K562 (cell line): ENCODE results near the gene DIS3L. TPM values are rescaled to one million over a fixed set of nuclear protein-coding genes. Genes with fewer than 3 reads are reported as not detected.

Source experiments
- BRD4 ChIP-seq: fragments of 200-600 bp; sonication (generic); IDR thresholded peaks from 2 replicates; pipeline ENCODE4 v1.6.1; 2017; ENCODE audit warnings: inconsistent platforms
- E4F1 ChIP-seq: fragments of 250-450 bp; sonication (Bioruptor Pico); IDR thresholded peaks from 2 replicates; pipeline ENCODE4 v1.5.0; 2021; ENCODE audit warnings: mild to moderate bottlenecking, borderline replicate concordance
- FOSL1 ChIP-seq: fragments of 200-800 bp; sonication (Bioruptor generic); conservative IDR thresholded peaks from 2 replicates; pipeline ENCODE4 v1.6.1; 2016; ENCODE audit warnings: missing genetic modification characterization, missing compliant biosample characterization
- FOXK1 ChIP-seq: sonication (generic); formaldehyde crosslinking; IDR thresholded peaks from 2 replicates; pipeline ENCODE4 v1.8.0; 2022; ENCODE audit warnings: missing genetic modification reagents, mild to moderate bottlenecking, borderline replicate concordance
- GTF2F1 ChIP-seq: IDR thresholded peaks from 2 replicates; pipeline ENCODE4 v1.6.1; 2011; ENCODE audit warnings: low read depth, low read length, improper control_type of control experiment
- ID3 ChIP-seq, 2 experiments: fragments of 250-450 bp in 1 of 2; fragments of 450-650 bp in 1 of 2; sonication (Bioruptor Pico) in 1 of 2; IDR thresholded peaks; 2 replicates each; pipeline versions ENCODE4 v1.6.1 to v1.8.0; 2016 to 2021; ENCODE audit warnings: mild to moderate bottlenecking in 2 of 2, moderate library complexity in 2 of 2, missing compliant biosample characterization in 1 of 2, missing genetic modification characterization in 1 of 2
- MAFK ChIP-seq: IDR thresholded peaks from 2 replicates; pipeline ENCODE4 v1.6.1; 2011; ENCODE audit warnings: low read length, improper control_type of control experiment
- NR1H2 ChIP-seq: sonication (generic); formaldehyde crosslinking; IDR thresholded peaks from 2 replicates; pipeline ENCODE4 v1.4.0; 2020; ENCODE audit warnings: mild to moderate bottlenecking, missing genetic modification reagents
- SNRNP70 ChIP-seq: fragments of 200-400 bp; formaldehyde crosslinking; optimal IDR thresholded peaks from 2 replicates; pipeline ENCODE3; 2017; ENCODE audit warnings: low read depth, low read length
- SRF ChIP-seq, 2 experiments: fragments of 250-450, 450-650 bp in 1 of 2; sonication (Bioruptor Pico) in 1 of 2; sonication (generic) in 1 of 2; formaldehyde crosslinking; IDR thresholded peaks; 2 replicates each; pipeline versions ENCODE4 v1.5.0 to v1.5.1; 2020 to 2022; ENCODE audit warnings: mild to moderate bottlenecking in 1 of 2, missing genetic modification reagents in 1 of 2
- TAL1 ChIP-seq: fragments of 450-650 bp; IDR thresholded peaks from 2 replicates; pipeline ENCODE4 v1.6.1; 2016; ENCODE audit warnings: mild to moderate bottlenecking
- ZNF212 ChIP-seq: fragments of 450-650 bp; formaldehyde crosslinking; IDR thresholded peaks from 2 replicates; pipeline ENCODE4 v1.4.0; 2020; ENCODE audit warnings: mild to moderate bottlenecking
- polyA plus RNA-seq, 8 experiments: library from polyadenylated mRNA; depleted of rRNA in 4 of 8; stranded (reverse) in 5 of 8; unstranded in 3 of 8; fragments of >200 nt; fragmentation: Nextera tagmentation in 2 of 8; fragmentation: Illumina TruSeq in 1 of 8; extraction: Ambion mirVana in 2 of 8; extraction: Trizol in 1 of 8; gene quantifications; 2 replicates each; pipeline versions ENCODE4 v1.2.1 to v1.2.3, GENCODE V29; 2011 to 2014; ENCODE audit warnings: inconsistent platforms in 1 of 8, missing spikeins in 1 of 8
- total RNA-seq, 7 experiments: library from RNA; depleted of rRNA in 6 of 7; stranded (reverse); fragments of >200 nt in 6 of 7; fragmentation: Illumina TruSeq in 2 of 7; extraction: Trizol in 2 of 7; gene quantifications; 2 replicates each; pipeline versions ENCODE4 v1.2.1 to v1.2.3, GENCODE V29; 2011 to 2021; ENCODE audit warnings: low replicate concordance in 1 of 7
- TF ChIP-seq, protein P1 (sequence below): sonication (generic); formaldehyde crosslinking; IDR thresholded peaks from 2 replicates; pipeline ENCODE4 v1.8.0; 2022; ENCODE audit warnings: mild to moderate bottlenecking, low read depth, missing genetic modification reagents
- TF ChIP-seq, protein P2 (sequence below), 2 experiments: fragments of 150-350 bp in 1 of 2; IDR thresholded peaks; 2 replicates each; pipeline ENCODE4 v1.6.1; 2012 to 2016; ENCODE audit warnings: low read depth in 2 of 2, low read length in 2 of 2, mild to moderate bottlenecking in 1 of 2, moderate library complexity in 1 of 2
- TF ChIP-seq, protein P3 (sequence below): fragments of 450-650 bp; formaldehyde crosslinking; IDR thresholded peaks from 2 replicates; pipeline ENCODE4 v1.4.0; 2020; ENCODE audit warnings: mild to moderate bottlenecking, moderate library complexity

Gene DIS3L
- total and polyA plus RNA-seq, 9 of the 15 experiments (the other 6 are each of a cell fraction or from before 2014, with no cell fraction given) = 5.9 to 34.6 (median 16.9) TPM

- TF ChIP-seq E4F1 (CRISPR knock-in tag) (no peak), GTF2F1 (no peak), ID3 (CRISPR knock-in tag; IDR thresholded peaks at IDR 0.05) (no peak), ID3 (tag; IDR thresholded peaks at IDR 0.05) (peak; percentile 91), TAL1 (peak; percentile 72), FOSL1 (tag) (peak; percentile 34; the same call in 1 of the 2 replicates), MAFK (peak; percentile 57), FOXK1 (CRISPR knock-in tag) (no peak), NR1H2 (CRISPR knock-in tag) (no peak), BRD4 (no peak), SRF (CRISPR knock-in tag; IDR thresholded peaks at IDR 0.05) (no peak), SNRNP70 (no peak), ZNF212 (no peak)
- TF ChIP-seq, protein P1, sequence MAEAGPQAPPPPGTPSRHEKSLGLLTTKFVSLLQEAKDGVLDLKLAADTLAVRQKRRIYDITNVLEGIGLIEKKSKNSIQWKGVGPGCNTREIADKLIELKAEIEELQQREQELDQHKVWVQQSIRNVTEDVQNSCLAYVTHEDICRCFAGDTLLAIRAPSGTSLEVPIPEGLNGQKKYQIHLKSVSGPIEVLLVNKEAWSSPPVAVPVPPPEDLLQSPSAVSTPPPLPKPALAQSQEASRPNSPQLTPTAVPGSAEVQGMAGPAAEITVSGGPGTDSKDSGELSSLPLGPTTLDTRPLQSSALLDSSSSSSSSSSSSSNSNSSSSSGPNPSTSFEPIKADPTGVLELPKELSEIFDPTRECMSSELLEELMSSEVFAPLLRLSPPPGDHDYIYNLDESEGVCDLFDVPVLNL (CRISPR knock-in tag) = no peak
- TF ChIP-seq, protein P2, sequence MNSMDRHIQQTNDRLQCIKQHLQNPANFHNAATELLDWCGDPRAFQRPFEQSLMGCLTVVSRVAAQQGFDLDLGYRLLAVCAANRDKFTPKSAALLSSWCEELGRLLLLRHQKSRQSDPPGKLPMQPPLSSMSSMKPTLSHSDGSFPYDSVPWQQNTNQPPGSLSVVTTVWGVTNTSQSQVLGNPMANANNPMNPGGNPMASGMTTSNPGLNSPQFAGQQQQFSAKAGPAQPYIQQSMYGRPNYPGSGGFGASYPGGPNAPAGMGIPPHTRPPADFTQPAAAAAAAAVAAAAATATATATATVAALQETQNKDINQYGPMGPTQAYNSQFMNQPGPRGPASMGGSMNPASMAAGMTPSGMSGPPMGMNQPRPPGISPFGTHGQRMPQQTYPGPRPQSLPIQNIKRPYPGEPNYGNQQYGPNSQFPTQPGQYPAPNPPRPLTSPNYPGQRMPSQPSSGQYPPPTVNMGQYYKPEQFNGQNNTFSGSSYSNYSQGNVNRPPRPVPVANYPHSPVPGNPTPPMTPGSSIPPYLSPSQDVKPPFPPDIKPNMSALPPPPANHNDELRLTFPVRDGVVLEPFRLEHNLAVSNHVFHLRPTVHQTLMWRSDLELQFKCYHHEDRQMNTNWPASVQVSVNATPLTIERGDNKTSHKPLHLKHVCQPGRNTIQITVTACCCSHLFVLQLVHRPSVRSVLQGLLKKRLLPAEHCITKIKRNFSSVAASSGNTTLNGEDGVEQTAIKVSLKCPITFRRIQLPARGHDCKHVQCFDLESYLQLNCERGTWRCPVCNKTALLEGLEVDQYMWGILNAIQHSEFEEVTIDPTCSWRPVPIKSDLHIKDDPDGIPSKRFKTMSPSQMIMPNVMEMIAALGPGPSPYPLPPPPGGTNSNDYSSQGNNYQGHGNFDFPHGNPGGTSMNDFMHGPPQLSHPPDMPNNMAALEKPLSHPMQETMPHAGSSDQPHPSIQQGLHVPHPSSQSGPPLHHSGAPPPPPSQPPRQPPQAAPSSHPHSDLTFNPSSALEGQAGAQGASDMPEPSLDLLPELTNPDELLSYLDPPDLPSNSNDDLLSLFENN (IDR thresholded peaks at IDR 0.05; ENCODE audit: low read depth in 2 of 2, low read length in 2 of 2) = peak in 1 of 2 experiments; percentile 55; a peak in 1 of 4 replicates
- TF ChIP-seq, protein P3, sequence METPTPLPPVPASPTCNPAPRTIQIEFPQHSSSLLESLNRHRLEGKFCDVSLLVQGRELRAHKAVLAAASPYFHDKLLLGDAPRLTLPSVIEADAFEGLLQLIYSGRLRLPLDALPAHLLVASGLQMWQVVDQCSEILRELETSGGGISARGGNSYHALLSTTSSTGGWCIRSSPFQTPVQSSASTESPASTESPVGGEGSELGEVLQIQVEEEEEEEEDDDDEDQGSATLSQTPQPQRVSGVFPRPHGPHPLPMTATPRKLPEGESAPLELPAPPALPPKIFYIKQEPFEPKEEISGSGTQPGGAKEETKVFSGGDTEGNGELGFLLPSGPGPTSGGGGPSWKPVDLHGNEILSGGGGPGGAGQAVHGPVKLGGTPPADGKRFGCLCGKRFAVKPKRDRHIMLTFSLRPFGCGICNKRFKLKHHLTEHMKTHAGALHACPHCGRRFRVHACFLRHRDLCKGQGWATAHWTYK (CRISPR knock-in tag) = no peak
Observed at GRCh38 chr15:66323312-66323928, 30.1 kb downstream of the DIS3L start (continued).
